GM19395 (cell line): ENCODE results near the gene CCT5.
A peak's percentile ranks its signal among the peaks of the same experiment; 100 is the strongest.

Experiments used
- ATAC-seq: cut with Tn5 transposase; IDR thresholded peaks from one replicate; pipeline ENCODE4 v1.9.1; 2021; ENCODE audit warnings: mild to moderate bottlenecking, moderate library complexity; ENCODE audit not compliant: unreplicated experiment

The CCT5 gene

DNA sequence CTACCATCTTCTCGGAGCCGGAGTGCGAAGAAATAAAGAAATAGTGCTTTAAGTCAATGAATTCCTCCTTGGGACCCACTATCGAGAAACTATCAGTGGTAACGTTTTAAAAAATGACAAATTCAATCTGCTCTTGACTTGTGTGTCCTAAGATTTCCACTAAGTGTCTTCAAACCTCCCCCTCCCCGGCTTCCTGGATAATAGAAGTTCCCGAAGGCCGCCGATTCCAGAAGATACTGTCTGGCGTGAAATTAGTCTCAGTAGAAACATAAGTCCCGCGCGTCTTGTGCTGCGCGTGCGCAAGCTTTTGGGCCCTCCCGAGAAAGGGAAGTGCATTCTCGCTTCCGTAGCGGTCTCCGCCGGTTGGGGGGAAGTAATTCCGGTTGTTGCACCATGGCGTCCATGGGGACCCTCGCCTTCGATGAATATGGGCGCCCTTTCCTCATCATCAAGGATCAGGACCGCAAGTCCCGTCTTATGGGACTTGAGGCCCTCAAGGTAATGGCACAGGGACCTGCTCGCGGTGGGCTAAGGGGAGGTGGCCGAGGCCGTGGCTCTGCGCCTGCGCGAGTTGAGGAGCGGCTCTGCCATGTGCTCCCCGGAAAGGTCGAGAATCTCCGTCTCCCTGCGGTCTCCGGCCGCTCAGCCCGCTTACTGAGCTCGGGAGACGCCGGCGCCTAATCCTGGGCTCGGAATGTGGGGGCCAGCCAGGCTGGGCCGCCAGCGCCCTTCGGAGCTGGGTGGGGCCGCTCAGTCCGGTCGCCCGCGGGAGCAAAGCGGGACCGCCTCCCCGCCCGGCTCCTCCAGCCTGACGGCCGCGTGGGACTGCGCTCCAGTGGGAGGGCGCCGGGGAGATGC is at the start of gene CCT5:
TSS of gene CCT5 (plus strand) at position 333 of the 858 bp plus-strand sequence. CDS start at position 394, 61 bp downstream.
- peak; percentile 83 for ATAC-seq

DNA sequence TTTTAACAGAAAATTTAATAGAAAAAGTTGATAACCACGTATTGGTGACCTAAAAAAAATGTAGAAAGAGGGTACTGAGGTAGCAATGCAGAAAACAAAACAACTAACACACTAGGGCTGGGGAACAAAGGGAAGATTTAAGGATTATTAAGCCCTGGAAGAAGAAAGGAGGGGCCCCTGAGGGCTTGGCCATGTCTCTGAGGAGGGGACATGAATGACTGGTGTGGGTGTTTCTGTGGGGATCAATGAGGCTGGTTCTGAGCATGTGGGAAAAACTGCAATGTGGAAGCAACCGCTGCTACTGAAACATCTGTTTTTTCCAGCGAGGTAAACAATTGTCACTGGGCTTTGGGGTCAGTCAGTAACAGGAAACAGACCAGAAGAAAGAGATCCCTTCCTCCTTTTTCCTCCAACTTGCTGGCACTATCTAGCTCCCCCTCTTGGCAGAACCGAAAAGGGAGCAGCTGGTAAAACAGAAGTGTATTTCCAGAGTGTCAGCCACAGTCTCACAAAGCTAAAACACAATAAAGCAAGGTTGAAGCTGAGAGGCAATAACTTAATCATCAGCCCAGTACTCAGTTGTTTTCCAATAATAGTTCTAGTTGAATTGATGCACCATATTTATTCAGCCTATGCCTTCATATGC is 48.7 kb upstream of the CCT5 start:
- ATAC-seq: no peak

DNA sequence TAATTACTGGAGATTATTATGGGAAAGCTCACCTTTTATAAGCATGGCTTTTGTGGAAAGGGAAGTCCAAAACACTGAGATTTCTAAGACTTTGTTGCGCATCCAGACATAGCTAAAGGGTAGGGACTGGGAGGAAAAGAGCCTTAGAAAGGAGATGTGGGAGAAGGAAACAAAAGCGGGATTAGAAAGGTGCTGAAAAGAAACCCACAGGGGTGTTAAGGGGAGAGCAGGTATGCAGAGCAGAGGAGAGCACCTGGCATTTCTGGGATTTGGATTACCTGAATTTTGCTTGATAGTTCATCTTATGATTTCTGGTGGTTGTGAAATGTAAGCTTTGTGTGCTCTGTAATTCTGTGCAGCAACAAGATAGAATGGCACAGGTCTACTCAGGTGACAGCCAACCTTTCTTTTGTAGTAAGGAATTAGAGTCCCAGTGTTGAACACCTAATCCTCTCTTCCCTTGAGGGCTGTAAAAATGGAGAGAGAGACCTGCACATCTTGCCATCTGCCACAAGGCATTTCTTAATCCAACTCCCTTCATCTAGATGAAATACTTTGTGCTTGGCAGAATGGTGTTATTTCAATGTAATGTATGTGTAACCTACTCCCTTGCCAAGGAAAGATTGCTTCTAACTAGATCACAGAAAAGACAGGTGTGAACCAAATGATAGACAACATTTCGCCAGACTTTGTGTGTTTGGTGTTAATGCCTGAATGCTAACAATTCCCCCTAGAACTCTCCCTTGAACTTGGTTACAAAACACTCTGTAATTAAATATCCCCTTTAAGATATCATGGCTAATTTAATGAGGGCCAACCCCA is 47.8 kb upstream of the CCT5 start:
- ATAC-seq: no peak

DNA sequence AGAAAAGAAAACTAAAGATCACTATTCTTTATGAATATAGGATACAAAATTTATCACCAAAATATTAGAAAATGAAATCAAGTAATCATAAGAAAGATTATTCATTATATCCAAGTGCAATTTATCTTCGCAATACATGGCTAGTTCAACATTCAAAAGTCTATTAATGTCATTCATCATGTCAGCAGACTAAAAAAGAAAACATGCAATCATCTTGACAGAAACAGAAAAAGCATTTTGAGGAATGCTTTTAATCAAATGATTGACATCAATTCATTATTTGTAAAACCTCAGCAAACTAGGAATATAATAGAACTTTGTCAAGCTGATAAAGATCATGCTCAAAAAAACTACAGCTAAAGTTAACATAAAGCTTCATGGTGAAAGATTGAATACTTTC is 41.1 kb upstream of the CCT5 start:
- no peak for ATAC-seq

DNA sequence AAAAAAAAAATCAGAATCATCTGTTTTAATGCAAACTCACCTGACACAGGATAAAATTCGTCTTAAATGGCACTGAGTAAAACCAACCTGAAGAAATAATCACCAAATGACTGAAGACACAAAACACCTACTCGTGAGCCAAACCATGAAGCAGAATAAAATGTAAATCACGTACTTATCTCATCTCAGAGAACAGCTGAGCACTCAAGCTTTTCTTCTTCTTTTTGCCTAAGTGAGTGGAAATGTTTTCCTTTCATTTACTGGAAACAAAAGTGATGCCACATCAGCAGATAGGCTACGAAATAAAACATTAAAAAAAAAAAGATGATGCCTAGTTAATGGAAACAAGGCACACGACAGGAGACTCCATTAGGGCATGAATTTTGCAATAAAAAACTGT is 36.8 kb upstream of the CCT5 start:
- no peak for ATAC-seq

DNA sequence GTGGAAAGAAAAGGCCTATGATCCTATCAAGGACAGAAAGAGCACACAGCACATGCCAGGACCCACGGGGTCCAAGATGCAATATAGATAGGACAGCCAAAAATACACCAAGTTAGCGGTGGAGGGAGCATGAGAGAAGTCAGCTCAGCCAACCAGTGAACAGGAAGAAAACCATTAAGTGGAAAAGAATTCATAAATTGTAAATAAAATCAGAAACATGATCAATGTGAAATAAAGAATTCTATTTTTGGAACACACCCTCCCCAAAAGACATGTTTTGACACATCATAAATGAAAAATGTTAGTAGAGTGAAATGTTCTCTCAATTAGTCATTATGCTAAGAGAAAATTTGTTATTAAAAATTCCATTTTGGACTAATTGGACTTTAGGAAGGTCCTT is 36.0 kb upstream of the CCT5 start:
- no peak for ATAC-seq

DNA sequence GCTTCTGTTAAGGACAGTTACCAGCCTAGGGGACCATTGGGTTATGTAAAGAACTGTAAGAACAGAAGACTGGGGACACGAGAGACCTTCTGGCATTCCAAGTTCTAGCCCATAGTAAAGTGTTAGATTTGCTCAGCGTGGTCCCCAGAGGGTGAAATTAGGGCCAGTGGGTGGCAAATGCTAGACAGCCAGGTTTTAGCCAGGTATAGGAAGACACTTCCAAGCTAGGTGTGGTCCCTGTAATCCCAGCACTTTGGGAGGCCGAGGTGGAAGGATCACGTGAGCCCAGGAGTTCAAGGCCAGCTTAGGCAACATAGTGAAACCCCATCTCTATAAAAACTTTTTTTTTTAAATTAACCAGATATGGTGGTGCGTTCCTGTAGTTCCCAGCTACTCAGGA is 34.7 kb upstream of the CCT5 start:
- no peak for ATAC-seq

DNA sequence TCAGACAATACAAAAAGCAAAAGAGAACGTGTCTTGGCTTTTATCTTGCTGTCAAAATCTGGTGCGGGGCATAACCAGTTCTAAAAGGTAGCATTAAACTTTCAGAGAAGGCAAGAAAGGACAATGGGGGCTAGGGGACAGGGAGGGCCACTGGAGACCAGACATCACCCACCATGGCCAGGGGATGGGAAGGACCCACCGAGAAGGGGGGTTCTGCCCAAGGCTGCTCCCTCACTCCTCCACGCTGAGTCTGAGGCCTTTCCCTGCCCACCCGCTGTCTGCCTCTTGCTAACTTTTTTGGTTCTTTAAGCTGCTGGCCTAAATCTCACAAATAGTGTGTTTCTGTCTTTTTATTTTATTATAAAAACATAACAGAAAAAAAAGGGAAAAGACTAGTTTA is 34.0 kb upstream of the CCT5 start:
- ATAC-seq: no peak

DNA sequence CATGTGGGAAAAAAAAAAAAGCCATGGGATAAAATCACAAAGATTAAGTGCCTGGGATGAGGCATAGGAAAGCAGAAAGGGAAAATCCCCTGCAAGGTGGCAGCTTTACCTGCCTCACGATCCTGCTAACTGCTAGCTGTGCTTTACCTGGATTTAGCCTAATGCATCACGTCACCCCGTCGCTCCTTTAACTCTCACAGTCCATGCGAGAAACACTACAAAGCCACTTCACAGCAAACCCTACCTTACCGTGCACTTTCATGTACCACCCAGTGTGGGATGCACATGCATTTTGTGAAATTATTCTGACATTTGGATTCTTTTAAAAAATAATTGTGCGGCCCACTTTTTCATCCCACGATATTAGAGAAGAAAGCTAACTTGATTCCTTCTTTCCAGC is 31.4 kb upstream of the CCT5 start:
- no peak for ATAC-seq

DNA sequence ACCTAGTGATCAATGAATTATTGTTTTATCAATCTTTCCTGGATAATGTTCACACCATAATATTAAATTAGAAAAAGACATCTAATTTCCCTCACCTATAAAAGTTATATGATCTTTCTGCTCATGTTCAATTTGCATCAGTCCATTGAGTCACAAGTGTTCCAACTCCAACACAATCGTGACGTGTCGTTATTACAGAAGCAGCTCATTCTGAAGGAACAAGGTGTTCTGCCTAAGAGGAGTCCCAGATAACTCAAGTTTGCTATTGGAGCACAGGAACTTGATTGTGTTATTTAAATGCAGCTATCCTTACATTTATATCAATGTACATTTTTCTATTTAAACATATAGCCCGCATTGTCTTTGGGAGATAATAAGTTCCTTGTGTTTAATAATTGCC is 31.0 kb upstream of the CCT5 start:
- ATAC-seq: no peak

DNA sequence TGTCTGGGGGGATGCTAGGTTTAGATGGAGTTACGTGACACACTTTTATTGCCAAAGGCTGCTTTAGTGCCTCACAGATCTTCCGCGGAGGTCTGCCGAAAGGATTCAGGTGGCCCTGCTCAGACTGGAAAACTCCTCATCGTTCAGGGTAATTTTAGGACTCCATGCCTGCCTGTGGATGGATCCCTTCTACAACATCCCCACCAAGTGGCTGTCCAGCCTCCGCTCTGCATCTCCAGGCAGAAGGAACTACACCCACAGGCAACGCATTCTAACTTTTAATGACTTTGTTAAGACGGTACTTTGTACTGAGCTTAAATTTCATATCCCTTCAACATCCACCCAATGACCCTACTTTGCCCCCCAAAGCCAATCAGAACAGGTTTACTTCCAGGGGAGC is 29.8 kb upstream of the CCT5 start:
- ATAC-seq: no peak

DNA sequence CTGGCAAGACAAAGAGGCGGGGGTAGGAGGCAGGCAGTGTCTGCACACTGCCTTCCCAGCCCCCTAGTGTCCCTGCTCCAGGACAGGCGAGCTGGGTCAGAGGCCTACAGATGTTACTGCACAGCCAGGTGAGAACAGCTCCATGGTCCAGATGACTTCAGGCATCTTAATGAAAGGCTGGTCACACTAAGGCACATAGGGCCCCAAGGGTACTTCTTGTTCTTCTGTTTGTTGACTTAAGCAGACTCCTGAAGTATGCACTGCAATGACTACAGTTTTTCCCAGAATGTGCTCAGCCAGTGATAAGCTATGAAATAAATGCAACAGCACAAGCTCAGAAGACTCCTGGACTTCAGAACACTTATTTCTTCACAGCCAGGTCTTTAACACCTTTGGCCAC is 27.8 kb upstream of the CCT5 start:
- no peak for ATAC-seq

DNA sequence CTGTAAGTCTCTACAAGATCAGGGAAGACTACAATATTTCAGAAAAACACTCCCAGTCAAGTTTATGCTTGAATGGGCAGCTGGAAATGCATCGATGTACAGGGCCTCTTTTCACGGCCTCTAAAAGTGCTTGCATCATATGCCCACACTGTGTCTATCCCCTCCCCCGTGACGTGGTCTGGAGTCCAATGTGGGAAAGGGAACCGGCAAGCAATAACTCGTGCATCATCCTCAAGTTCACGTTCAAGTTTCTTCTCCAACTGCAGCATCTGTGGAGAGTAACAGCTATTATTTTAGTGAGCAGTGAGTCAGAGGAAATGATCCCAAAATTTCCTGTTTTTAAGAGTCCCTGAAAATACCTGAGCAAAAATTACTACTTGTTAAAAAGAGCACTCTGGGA is 22.7 kb upstream of the CCT5 start:
- no peak for ATAC-seq

DNA sequence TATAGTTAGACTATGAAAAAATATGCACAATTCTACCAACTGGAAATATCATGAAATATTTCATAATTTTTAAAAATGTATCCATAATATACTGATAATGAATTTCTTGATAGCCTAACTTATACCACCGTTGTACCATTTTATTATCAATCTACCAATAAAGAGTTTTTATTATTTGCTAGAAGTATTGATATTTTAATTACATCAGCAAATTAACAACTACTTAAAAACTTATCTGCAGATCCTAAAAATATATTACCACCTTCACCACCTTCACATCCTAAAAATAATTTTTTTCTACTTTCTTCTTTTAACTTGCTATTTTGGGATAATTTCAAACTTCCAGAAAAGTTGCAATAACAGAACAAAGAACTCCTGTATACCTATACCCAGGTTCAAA is 21.8 kb upstream of the CCT5 start:
- ATAC-seq: no peak

DNA sequence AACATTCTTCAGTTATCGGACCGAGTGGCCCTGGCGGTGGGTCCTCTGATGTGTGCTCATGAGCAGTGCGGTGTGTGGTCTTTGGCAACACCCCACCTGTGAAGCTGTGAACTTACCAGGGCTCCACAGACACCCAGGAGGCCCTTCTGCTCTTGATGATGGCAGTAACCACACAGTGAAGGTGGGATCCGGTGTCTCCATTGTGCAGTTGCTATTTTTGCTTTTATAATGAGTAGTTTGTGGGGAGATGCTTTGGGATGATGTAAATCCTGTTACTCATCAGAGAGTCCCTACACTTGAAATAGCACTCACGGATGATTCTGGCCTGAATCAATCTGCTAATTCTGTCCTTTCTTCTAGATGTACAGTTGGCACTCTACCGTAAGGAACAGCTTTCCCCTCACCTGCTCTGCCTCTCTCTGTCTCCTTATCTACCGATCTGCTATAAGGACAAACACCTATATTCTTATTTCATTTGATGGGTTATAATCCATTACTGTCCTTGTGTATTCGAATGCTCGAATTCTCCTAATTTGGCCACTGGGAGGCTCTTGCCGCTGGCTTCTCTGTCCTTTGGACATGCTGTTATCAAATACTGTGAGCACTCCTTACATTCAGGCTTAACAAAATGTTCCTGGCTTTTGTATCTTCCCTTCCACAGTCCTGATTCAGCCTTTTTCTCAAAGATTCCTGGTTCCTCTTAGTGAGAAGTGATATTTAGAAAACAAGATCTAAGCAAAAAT is 20.6 kb upstream of the CCT5 start:
- no peak for ATAC-seq

DNA sequence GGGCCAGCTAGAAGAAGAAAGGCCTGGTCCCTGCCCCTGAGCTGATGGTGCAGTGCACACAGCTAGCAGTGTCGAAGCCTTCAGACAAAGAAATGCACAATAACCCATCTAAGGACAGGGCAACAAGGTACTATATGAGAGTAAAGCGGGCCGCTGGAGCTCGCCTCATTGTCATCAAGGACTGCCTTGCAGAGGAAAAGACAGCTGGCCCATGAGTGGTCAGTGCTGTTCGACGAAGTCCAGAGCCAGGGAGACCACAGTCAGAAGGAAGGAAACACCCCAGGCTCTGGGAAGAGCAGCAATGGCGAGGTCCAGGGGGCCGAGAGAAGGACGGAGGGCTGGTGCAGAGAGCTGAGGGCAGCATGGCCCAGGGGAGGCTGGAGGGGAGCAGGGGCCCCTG is 17.7 kb upstream of the CCT5 start:
- ATAC-seq: no peak

DNA sequence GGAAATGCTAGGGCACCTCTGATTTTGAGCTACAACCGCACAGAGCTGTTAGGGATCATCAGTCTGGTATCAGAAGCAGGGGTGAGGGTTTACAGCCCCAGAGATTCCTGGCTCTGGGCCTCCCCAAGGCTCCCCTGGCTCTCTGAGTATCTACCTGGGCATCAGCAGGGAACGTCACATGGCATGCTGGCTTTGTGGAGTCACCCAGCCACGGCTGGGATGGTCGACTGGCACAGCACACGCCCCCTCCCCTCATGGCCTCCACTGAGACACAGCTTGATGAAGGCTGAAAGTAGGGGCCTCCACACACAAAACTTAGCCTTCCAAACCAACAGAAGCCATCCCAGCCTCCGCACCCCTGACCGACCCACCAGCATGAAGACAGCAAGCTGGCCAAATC is 17.1 kb upstream of the CCT5 start:
- ATAC-seq: no peak

DNA sequence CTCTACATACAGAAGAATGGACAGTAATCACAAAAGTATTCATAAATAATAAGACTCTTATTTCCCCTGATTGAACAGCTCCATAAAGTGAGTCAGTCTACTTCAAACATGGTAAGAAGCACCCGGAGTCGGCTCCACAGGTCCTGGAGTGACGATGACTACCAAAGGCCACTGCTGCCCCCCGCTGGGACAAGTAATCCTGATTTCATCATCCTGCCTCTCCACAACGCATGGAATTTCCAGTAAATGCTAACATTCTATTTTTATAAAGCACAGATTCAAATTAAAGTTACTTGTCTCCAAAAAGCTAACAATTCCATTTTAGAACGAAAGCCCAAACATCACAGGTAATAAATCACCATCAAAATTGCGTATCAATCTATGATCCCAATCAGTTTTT is 16.6 kb upstream of the CCT5 start:
- no peak for ATAC-seq

DNA sequence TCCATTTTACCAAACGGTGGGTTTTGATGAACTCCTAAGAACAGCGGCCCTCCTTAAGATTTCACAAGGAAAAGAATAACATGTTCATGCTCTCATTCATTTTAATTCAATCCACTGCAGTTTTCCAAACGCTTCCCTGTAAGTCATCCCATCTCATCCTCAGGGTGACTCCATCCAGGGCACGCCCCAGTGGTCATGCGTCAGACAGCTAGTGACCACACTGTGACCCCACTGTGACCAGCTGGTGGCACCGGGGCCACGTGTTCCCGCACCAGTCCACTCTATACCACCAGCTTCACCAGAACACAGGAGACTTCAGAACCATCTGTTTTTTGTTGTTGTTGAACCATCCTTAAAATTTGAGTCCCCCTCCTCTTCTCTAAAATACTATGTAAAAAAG is 14.7 kb upstream of the CCT5 start:
- ATAC-seq: no peak

DNA sequence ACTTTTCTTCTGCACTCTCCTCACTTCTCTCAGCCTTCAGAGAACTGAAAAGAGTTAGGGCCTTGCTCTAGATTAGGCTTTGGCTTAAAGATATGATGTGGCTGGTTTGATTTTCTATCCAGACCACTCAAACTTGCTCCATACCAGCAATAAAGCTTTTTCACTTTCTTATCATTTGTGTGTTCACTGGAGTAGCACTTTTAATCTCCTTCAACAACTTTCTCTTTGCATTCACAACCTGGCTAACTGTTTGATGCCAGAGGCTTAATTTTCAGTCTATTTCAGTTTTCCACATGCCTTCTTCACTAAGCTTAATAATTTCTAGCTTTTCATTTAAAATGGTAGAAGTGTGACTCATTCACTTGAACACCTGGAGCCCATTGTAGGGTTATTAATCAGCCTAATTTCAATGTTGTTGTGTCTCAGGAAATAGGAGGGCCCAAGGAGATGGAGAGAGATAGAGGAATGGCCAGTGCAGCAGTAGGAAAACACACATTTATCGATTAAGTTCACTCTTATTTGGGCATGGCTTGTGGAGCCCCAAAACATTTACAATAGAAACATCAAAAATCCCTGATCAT is 6.3 kb upstream of the CCT5 start:
- no peak for ATAC-seq
